M059J (cell line): ENCODE data around the gene PRRT2. TPM values are rescaled to one million over a fixed set of nuclear protein-coding genes. Genes with fewer than 3 reads are reported as not detected.
A peak's percentile ranks its signal among the peaks of the same experiment; 100 is the strongest.
"Not testable (repeated sequence)": the region's sequence is repeated elsewhere in the genome, so short reads cannot be mapped to it uniquely, and the experiment has no call there.

Experiments used
- DNase-seq: peaks from one replicate; pipeline ENCODE4 v3.0.0-alpha.2; 2012; ENCODE audit warnings: low read depth
- total RNA-seq: library from RNA; depleted of rRNA; stranded (reverse); fragments of >200 nt; shearing (Covaris generic); gene quantifications from 2 replicates; pipeline ENCODE4 v1.2.3, GENCODE V29; 2014

Gene PRRT2
- total RNA-seq, 1 experiment from 2014 or later, result 0.20 TPM

- DNase-seq, result not testable (repeated sequence)
Observed at GRCh38 chr16:29833219-29833618, 21.2 kb downstream of the PRRT2 start.

DNA sequence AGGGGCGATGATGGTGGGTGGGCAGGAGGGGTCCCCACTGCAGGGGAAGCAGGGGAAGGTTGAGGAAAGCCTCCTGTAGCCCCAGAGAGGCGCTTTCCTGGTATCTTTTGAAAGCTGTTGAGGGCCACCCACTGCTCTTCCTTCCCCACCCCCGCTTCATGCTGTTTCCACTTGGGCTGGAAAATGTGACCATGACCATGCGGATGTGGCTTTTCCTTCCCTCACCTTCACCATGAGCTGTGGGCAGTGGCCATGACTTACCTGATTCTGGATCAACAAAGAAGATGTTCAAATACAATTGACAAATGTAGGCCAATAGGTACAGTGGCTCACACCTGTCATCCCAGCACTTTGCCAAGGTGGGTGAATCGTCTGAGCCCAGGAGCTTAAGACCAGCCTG lies 22.1 kb downstream of the PRRT2 start:
- no peak for DNase-seq

DNA sequence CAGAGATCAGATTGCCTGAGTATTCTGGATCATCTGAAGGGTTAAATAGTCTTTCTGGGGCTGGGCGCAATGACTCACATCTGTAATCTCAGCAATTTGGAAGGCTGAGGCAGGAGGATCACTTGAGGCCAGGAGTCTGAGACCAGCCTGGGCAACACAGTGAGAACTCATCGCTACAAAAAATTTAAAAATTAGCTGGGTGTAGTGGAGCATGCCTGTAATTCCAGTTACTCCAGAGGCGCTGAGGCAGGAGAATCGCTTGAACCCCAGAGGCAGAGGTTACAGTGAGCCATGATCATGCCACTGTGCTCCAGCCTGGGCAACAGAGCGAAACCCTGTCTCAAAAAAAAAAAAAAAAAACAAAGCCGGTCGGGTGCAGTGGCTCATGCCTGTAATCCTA lies 23.9 kb downstream of the PRRT2 start:
- DNase-seq, result no peak

GRCh38 chr16:29836623-29837022 lies 24.6 kb downstream of the PRRT2 start:
- no peak for DNase-seq

- no peak for DNase-seq
Observed at GRCh38 chr16:29837841-29838240, 25.8 kb downstream of the PRRT2 start.

DNA sequence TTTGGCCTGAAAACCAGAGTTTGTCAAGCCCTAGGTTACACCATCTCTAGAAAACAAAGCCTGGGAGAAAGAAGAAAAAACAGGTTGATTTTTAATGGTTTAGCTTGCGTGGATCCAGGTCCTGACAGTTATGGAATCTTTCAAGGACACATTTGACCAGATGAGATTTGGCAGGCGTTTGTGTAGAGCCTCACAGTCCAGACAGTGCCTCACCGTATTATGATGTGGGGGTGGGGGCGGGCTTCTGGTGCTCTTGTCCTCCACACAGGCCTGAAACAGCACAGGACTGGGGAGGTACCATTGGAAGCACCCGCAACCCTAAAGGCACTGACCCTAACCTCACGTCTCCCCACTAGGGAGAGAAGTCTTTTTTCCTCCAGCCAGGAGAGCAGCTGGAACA lies 27.8 kb downstream of the PRRT2 start:
- no peak for DNase-seq

- no peak for DNase-seq
Observed at GRCh38 chr16:29840240-29840639, 28.2 kb downstream of the PRRT2 start.

DNA sequence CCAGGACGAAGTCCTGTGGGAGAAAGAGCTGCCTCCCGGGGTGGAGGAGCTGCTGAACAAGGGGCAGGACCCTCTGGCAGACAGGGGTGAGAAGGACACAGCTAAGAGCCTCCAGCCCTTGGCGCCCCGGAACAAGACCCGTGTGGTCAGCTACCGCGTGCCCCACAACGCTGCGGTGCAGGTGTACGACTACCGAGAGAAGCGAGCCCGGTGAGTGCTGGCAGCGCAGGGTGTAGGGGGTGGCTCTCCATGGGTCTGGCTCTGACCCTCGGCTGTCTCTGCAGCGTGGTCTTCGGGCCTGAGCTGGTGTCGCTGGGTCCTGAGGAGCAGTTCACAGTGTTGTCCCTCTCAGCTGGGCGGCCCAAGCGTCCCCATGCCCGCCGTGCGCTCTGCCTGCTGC lies 29.6 kb downstream of the PRRT2 start:
- no peak for DNase-seq

- DNase-seq, result no peak
Observed at GRCh38 chr16:29842732-29843346, 30.8 kb downstream of the PRRT2 start.

DNA sequence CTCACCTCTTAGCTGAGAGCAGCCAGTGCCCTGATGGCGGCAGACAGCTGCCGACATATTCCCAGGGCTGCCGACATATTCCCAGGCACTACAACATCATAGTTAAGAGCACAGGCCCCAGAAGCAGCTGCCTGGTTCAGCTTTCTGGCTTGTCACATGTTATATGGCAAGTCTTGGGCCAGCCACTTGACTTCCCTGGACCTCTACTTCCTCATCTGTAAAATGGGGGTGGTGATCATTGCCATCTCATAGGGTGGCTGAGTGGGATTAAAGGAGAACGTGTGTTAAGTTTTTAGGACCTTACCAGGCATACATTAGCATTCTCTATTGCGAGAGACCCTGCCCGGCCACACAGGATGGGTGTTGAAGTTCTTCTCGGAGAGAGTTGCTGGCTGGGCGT lies 31.9 kb downstream of the PRRT2 start:
- DNase-seq, result no peak

DNA sequence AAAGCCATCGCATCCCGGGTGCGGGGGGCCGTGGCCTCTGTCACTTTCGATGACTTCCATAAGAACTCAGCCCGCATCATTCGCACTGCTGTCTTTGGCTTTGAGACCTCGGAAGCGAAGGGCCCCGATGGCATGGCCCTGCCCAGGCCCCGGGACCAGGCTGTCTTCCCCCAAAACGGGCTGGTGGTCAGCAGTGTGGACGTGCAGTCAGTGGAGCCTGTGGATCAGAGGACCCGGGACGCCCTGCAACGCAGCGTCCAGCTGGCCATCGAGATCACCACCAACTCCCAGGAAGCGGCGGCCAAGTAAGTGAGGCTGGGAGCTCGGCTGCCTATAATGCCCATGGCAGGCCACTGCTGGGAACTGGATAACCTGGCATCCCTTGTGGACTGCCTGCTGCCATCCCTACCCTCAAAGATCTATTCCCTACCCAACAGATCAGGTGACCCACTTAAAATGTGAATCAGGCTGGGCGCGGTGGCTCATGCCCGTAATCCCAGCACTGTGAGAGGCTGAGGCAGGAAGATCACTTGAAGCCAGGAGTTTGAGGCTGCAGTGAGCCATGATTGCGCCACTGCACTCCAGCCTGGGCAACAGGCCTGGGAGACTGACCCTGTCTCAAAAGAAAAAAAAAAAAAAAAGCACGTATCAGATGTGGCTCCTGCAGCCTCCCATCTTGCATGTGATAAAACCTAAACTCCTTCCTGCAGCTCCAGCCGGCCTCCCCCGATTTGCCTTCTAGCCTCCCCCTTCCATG lies 32.8 kb downstream of the PRRT2 start:
- DNase-seq, result no peak

- DNase-seq, result no peak
Observed at GRCh38 chr16:29845656-29846055, 33.7 kb downstream of the PRRT2 start.

- peak; percentile 65 for DNase-seq
Observed at GRCh38 chr16:29848420-29849297, 36.7 kb downstream of the PRRT2 start.

GRCh38 chr16:29849505-29849904 lies 37.5 kb downstream of the PRRT2 start:
- DNase-seq, result no peak

GRCh38 chr16:29850998-29851397 lies 39.0 kb downstream of the PRRT2 start:
- no peak for DNase-seq

DNA sequence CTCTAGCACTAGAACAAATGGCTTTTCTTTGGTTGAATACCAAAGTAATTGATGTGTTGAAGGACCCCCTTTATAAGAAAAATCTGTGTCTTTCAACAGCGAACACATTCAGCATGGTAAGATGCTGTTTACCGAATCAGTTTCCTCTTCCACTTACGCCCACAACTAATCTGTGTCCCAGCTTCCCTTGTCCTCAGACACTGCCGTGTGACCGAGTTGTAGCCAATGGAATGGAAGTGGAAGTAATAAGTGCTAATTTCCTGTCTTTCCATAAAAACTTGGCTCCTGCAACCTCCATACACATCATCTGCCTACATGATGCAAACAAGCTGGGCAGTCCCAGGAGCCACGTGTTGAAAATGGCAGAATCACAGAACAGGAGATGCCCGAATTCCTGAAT lies 40.7 kb downstream of the PRRT2 start:
- DNase-seq, result peak; percentile 18

DNA sequence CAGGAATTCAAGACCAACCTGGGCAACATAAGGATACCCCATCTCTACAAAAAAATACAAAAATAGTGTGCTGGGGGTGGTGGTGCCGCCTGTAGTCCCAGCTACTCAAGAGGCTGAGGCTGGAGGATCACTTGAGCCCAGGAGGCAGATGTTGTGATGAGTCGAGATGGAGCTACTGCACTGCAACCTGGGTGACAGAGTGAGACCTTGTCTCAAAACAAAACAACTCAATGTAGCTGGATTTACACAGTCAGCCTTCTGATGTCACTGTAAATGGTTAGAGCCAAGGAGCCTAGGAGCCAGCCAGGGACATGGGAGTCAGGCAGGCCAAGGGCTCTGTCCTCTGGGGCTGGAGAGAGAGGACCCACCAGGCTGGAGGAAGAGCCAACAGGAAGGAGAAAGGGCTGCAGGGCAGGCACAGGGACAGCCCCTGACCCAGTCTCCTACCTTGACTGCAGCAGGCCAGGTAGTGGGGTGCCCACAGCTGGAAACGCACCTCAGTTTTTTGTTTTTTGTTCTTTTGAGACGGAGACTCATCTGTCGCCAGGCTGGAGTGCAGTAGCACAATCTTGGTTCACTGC lies 42.6 kb downstream of the PRRT2 start:
- peak; percentile 27 for DNase-seq

DNA sequence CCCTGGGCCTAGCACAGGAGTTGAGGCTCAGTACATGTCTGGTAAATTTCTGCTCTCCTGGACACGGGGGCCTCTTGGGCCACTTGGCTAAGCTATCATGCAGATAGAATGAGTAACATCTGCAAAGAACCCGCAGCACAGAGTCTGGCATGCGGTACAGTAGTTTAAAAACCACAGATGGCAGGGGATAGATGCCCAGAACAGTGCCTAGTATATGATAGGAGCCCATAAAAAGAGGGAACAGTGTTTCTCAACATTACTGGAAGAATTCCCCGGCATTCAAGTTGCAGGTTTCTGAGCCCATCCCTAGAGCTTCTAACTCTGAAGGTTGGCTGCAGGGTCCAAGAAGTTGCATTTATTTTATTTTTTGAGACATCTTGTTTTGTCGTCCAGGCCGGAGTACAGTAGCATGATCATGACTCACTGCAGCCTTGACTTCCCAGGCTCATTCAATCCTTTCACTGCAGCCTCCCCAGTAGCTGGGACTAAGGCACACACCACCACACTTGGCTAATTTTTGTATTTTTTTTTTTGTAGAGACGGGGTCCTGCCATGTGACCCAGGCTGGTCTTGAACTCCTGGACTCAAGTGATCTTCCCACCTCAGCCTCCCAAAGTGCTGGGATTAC lies 45.3 kb downstream of the PRRT2 start:
- peak; percentile 84 for DNase-seq

DNA sequence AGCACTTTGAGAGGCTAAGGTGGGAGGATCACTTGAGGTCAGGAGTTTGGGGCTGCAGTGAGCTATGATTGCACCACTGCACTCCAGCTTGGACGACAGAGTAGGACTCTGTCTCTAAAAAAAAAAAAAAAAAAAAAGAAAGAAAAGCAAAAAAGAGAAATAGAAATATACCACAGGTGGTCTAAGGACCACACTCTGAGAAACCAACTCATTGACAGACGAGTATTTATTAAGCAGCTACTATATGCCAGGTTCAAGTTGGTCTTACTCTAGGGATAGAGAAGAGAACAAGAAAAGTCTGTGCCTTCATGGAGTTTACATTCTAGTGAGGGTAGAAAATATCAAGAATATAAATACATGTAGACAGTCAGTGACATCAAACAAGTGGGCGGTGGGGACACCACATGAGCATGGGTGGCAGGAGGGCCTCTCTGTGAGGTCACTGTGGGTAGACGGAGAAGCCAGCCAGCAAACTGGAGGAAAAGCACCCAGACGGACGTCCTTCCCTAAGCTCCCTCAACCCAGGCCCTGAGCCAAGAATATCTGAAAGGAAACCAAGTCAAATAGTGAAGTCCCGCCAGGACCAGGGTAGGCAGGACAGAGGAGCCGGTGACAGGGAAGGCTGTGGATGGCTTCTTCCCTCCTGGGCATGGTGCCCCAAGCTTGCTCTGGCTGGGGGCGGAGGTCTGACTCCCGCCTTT lies 46.3 kb downstream of the PRRT2 start:
- no peak for DNase-seq

- DNase-seq, result no peak
Observed at GRCh38 chr16:29858974-29859373, 47.0 kb downstream of the PRRT2 start.

GRCh38 chr16:29860218-29860617 lies 48.2 kb downstream of the PRRT2 start:
- no peak for DNase-seq
